ENCODE results near the gene RWDD4. TPM values are rescaled to one million over a fixed set of nuclear protein-coding genes. Genes with fewer than 3 reads are reported as not detected.
A peak's percentile ranks its signal among the peaks of the same experiment; 100 is the strongest.

The RWDD4 gene
- total RNA-seq, 1 donor from 2014 or later, result 38.6 TPM

- H3K9me3 ChIP-seq, result no peaks in the 10 kb centered on the region
- TF ChIP-seq CTCF (IDR thresholded peaks at IDR 0.05), result no peak
- no peak overlapping the region for H3K27ac ChIP-seq
Measured at GRCh38 chr4:183611210-183611830, 47.7 kb downstream of the RWDD4 start.

GRCh38 chr4:183610613-183611012, 48.4 kb downstream of the RWDD4 start:
- H3K27me3 ChIP-seq, result no peaks in the 10 kb centered on the region
- DNase-seq (ENCODE audit: low spot score in 2 of 2), result no peak
- H3K9me3 ChIP-seq, result no peaks in the 10 kb centered on the region
- no peak overlapping the region for H3K27ac ChIP-seq
- intact Hi-C loops (cut with DNase I), result no loop called here
- no peak for TF ChIP-seq CTCF (IDR thresholded peaks at IDR 0.05)
- H3K36me3 ChIP-seq, result no peaks in the 10 kb centered on the region
- H3K4me1 ChIP-seq, result no peaks in the 10 kb centered on the region
- H3K4me3 ChIP-seq, result no peak overlapping the region

More at GRCh38 chr4:183611210-183611830, 47.7 kb downstream of the RWDD4 start:
- Histone ChIP-seq H3K4me3 (no peak overlapping the region), H3K4me1 (no peaks in the 10 kb centered on the region), H3K27me3 (no peaks in the 10 kb centered on the region), H3K36me3 (no peaks in the 10 kb centered on the region)
- intact Hi-C loops (cut with DNase I), result no loop called here
- DNase-seq (ENCODE audit: low spot score in 2 of 2), result no peak

GRCh38 chr4:183610033-183610432, 49.0 kb downstream of the RWDD4 start:
- no peak overlapping the region for H3K4me3 ChIP-seq
- TF ChIP-seq CTCF (IDR thresholded peaks at IDR 0.05), result no peak
- peak overlapping the region in 1 of 2 donors; percentile 10 for H3K27ac ChIP-seq
- no peaks in the 10 kb centered on the region for H3K27me3 ChIP-seq
- H3K36me3 ChIP-seq, result no peaks in the 10 kb centered on the region
- intact Hi-C loops (cut with DNase I), result no loop called here
- H3K9me3 ChIP-seq, result no peaks in the 10 kb centered on the region
- no peak for DNase-seq (ENCODE audit: low spot score in 2 of 2)
- no peaks in the 10 kb centered on the region for H3K4me1 ChIP-seq

GRCh38 chr4:183609151-183609550, 49.8 kb downstream of the RWDD4 start:
- no peak for TF ChIP-seq CTCF (IDR thresholded peaks at IDR 0.05)
- no peaks in the 10 kb centered on the region for H3K4me1 ChIP-seq
- H3K9me3 ChIP-seq, result no peaks in the 10 kb centered on the region
- no peak overlapping the region for H3K27ac ChIP-seq
- no peaks in the 10 kb centered on the region for H3K27me3 ChIP-seq
- intact Hi-C loops (cut with DNase I), result no loop called here
- H3K36me3 ChIP-seq, result no peaks in the 10 kb centered on the region
- H3K4me3 ChIP-seq, result no peak overlapping the region
- no peak for DNase-seq (ENCODE audit: low spot score in 2 of 2)

- Histone ChIP-seq H3K27me3 (no peaks in the 10 kb centered on the region), H3K27ac (no peak overlapping the region), H3K9me3 (no peaks in the 10 kb centered on the region), H3K4me3 (no peak overlapping the region), H3K4me1 (no peaks in the 10 kb centered on the region), H3K36me3 (no peaks in the 10 kb centered on the region)
- DNase-seq (ENCODE audit: low spot score in 2 of 2), result no peak
- TF ChIP-seq CTCF (IDR thresholded peaks at IDR 0.05), result no peak
- intact Hi-C loops (cut with DNase I), result no loop called here
Measured at GRCh38 chr4:183607894-183608293, 51.1 kb downstream of the RWDD4 start.
